Tibial artery (tissue), 4 donors: ENCODE data around the gene MED8.
A peak's percentile ranks its signal among the peaks of the same experiment; 100 is the strongest.

Source experiments
- DNase-seq, 2 donors: peaks; one replicate each; pipeline ENCODE4 v3.0.0-alpha.2; 2019
- H3K27ac ChIP-seq, 2 donors: fragments of 200-600 bp; sonication (generic) in 1 of 2; 1 replicate in 1 of 2; 2 replicates in 1 of 2; pipeline ENCODE4 v1.5.1; 2018 to 2019; ENCODE audit warnings: mild to moderate bottlenecking in 1 of 2
- H3K27me3 ChIP-seq, 2 donors: fragments of 200-600 bp; sonication (generic) in 1 of 2; one replicate each; pipeline versions ENCODE4 v1.5.1 to v1.6.0; 2016 to 2019
- H3K36me3 ChIP-seq, 3 donors: fragments of 200-600 bp; sonication (generic) in 2 of 3; one replicate each; pipeline ENCODE4 v1.5.1; 2016 to 2019; ENCODE audit warnings: mild to moderate bottlenecking in 2 of 3
- H3K4me1 ChIP-seq, 4 donors: fragments of 200-600 bp; sonication (generic) in 2 of 4; 1 replicate in 3 of 4; 2 replicates in 1 of 4; pipeline ENCODE4 v1.5.1; 2016 to 2019
- H3K4me3 ChIP-seq, 2 donors: fragments of 200-600 bp; sonication (generic) in 1 of 2; 1 replicate in 1 of 2; 2 replicates in 1 of 2; pipeline ENCODE4 v1.5.1; 2018 to 2019; ENCODE audit warnings: mild to moderate bottlenecking in 2 of 2
- H3K9me3 ChIP-seq, 3 donors: fragments of 200-600 bp; sonication (generic) in 1 of 3; one replicate each; pipeline ENCODE4 v1.5.1; 2016 to 2019
- CTCF ChIP-seq, 2 experiments: fragments of 200-600 bp in 1 of 2; fragments of 450-650 bp in 1 of 2; IDR thresholded peaks; one replicate each; pipeline ENCODE4 v1.5.1; 2017 to 2019; ENCODE audit warnings: antibody characterized with exemption in 2 of 2, mild to moderate bottlenecking in 1 of 2, moderate library complexity in 1 of 2
- intact Hi-C: fragments of 100-400 bp; cut with DNase I; formaldehyde crosslinking; loops from one replicate; pipeline ENCODE4 v1.15.0; 2023; ENCODE audit warnings: low total_unique reads

Gene MED8

GRCh38 chr1:43421396-43421795 is 31.8 kb upstream of the MED8 start:
- no peak for TF ChIP-seq CTCF (IDR thresholded peaks at IDR 0.05)
- Histone ChIP-seq H3K9me3 (no peaks in the 10 kb centered on the region), H3K4me3 (no peak overlapping the region), H3K36me3 (peaks cover 75 to 100% (median 94%) of the 10 kb centered on the region in 3 donors), H3K27me3 (no peaks in the 10 kb centered on the region), H3K4me1 (no peaks in the 10 kb centered on the region), H3K27ac (no peak overlapping the region)
- intact Hi-C loops, result no loop called here
- DNase-seq, result peak in 1 of 2 donors; percentile 24

GRCh38 chr1:43420874-43421273 is 31.3 kb upstream of the MED8 start:
- TF ChIP-seq CTCF (IDR thresholded peaks at IDR 0.05), result no peak
- intact Hi-C loops, result no loop called here
- Histone ChIP-seq H3K4me1 (no peaks in the 10 kb centered on the region), H3K27ac (no peak overlapping the region), H3K4me3 (no peak overlapping the region), H3K27me3 (no peaks in the 10 kb centered on the region), H3K36me3 (peaks cover 74 to 100% (median 94%) of the 10 kb centered on the region in 3 donors), H3K9me3 (no peaks in the 10 kb centered on the region)
- peak in 1 of 2 donors; percentile 28 for DNase-seq

GRCh38 chr1:43419627-43420425 is 30.2 kb upstream of the MED8 start:
- no peak for TF ChIP-seq CTCF (IDR thresholded peaks at IDR 0.05)
- Histone ChIP-seq H3K27me3 (no peaks in the 10 kb centered on the region), H3K36me3 (peaks cover 77 to 100% (median 93%) of the 10 kb centered on the region in 3 donors), H3K4me3 (no peak overlapping the region), H3K4me1 (no peaks in the 10 kb centered on the region), H3K9me3 (no peaks in the 10 kb centered on the region), H3K27ac (no peak overlapping the region)
- intact Hi-C loops, result no loop called here
- DNase-seq, result peak in 1 of 2 donors; percentile 20

GRCh38 chr1:43418858-43419257 is 29.3 kb upstream of the MED8 start:
- no peak for TF ChIP-seq CTCF (IDR thresholded peaks at IDR 0.05)
- H3K27ac ChIP-seq, result no peak overlapping the region
- intact Hi-C loops, result no loop called here
- DNase-seq, result no peak
- H3K27me3 ChIP-seq, result no peaks in the 10 kb centered on the region
- no peaks in the 10 kb centered on the region for H3K4me1 ChIP-seq
- no peak overlapping the region for H3K4me3 ChIP-seq
- H3K9me3 ChIP-seq, result no peaks in the 10 kb centered on the region
- peaks cover 77 to 94% (median 83%) of the 10 kb centered on the region in 3 donors for H3K36me3 ChIP-seq

GRCh38 chr1:43415901-43416300 is 26.3 kb upstream of the MED8 start:
- intact Hi-C loops, result loop anchor here (2.0 kb wide), 1 partner anchor 189 kb away; no protein-coding TSS in a partner anchor

More at GRCh38 chr1:43415901-43416300, 26.3 kb upstream of the MED8 start:
- TF ChIP-seq CTCF (IDR thresholded peaks at IDR 0.05), result no peak
- H3K4me3 ChIP-seq, result no peak overlapping the region
- no peaks in the 10 kb centered on the region for H3K9me3 ChIP-seq
- no peaks in the 10 kb centered on the region for H3K4me1 ChIP-seq
- no peaks in the 10 kb centered on the region for H3K27me3 ChIP-seq
- peaks cover 55 to 77% (median 64%) of the 10 kb centered on the region in 3 donors for H3K36me3 ChIP-seq
- H3K27ac ChIP-seq, result no peak overlapping the region
- DNase-seq, result no peak
